Measurements from ENCODE around the gene MSL2.

DNA sequence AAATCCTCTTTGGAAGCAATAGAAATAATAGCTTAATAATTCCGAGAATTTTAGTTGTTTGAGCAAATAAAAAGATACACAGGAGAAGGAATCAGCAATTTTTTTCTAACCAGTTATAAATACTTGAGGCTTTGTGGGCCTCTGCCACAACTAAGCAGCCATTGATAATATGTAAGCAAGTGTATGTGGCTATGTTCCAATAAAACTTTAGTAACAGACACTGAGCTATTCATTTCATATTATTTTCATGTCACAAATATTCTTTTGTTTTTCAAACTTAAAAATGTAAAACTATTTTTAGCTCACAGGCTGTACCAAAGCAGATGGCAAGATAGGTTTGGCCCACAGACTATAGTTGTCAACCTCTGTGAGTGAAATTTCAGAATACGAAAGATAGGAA lies 85.7 kb downstream of the MSL2 start:
- no peak for TF ChIP-seq CTCF (IDR thresholded peaks at IDR 0.05)
- TF ChIP-seq EP300 (IDR thresholded peaks at IDR 0.05), result no peak

Measured in ovary (tissue), 3 donors.